Measurements from ENCODE around the gene FBXL7. TPM values are rescaled to one million over a fixed set of nuclear protein-coding genes. Genes with fewer than 3 reads are reported as not detected.

Gene FBXL7
- total and polyA plus RNA-seq, 5 donors: 10.2 to 22.2 (median 17.9) TPM

DNA sequence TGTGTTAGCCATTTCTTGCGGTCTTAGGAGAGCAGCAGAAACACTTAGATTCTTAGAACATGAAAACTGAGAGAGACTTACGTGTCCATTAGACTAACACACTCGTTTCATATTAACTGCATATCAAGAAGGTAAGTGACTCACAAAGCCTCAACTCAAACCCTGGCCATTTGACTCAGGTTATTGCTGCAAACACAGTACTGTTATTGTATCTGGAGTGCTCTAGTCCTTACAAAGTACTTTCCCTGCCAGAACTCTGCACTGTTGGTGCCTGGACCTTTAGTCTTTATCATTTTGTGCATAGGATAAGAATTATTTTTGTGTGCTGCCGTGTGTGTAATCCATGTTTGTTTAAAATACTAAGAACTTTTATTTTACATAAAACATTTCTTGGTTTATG lies 155.7 kb downstream of the FBXL7 start:
- intact Hi-C loops (cut with DNase I): no loop called here
- Histone ChIP-seq H3K27me3 (ENCODE audit: control insufficient read depth, insufficient read depth) (no peaks in the 10 kb centered on the region), H3K4me3 (ENCODE audit: low read length) (no peak overlapping the region), H3K4me1 (ENCODE audit: control insufficient read depth, insufficient read depth, low read length) (no peaks in the 10 kb centered on the region), H3K9me3 (ENCODE audit: control insufficient read depth, low read length) (no peaks in the 10 kb centered on the region), H3K27ac (ENCODE audit: low read length) (no peak overlapping the region)
- ATAC-seq: no peak
- DNase-seq: no peak
- WGBS: 82% methylated on average over 4 of the region's 4 CpGs

DNA sequence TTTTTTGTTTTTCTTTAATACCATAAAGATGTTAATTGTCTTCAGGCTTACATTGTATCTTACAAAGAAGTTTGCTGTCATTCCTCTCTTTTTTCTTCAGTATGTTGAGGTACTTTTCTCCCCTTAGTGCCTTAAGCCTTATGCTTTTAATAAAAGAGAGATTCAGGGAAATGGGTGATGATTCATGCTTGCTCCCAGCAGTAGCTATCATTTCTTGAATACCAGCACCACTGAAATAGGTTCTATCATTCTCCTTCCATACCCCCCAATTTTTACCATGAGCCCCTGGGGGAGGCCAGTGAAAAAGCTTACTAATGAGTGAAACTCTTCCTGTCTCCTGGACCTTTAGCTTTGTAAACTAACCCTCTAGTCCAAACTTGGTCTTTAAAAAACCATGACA lies 165.0 kb downstream of the FBXL7 start:
- H3K4me3 ChIP-seq (ENCODE audit: low read length): no peak overlapping the region
- no peak for ATAC-seq
- intact Hi-C loops (cut with DNase I): no loop called here
- H3K27me3 ChIP-seq (ENCODE audit: control insufficient read depth, insufficient read depth): no peaks in the 10 kb centered on the region
- H3K27ac ChIP-seq (ENCODE audit: low read length): no peak overlapping the region
- no peaks in the 10 kb centered on the region for H3K9me3 ChIP-seq (ENCODE audit: control insufficient read depth, low read length)
- DNase-seq: no peak
- peaks cover 3% of the 10 kb centered on the region for H3K4me1 ChIP-seq (ENCODE audit: control insufficient read depth, insufficient read depth, low read length)

DNA sequence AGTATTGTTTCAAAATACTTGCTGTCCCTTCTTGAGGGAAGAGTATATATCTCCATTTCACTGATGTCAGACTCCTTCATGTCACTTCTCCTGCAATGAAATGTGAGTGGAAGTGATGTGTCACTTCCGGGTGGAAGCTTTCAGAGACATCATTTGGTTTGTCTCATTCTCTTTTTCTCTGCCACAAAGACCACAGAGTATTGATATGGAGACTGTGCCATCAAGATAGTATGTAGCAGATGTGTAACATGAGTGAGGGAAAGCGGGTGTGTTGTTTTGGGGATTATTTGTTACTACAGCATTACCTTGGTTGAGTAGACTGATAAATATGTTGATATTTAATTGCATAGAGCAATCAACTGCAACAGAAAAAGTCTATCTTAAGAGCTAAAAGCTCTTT lies 169.8 kb downstream of the FBXL7 start:
- WGBS: 95% methylated on average over 2 of the region's 2 CpGs
- no peak for DNase-seq
- Histone ChIP-seq H3K9me3 (ENCODE audit: control insufficient read depth, low read length) (no peaks in the 10 kb centered on the region), H3K27ac (ENCODE audit: low read length) (no peak overlapping the region), H3K27me3 (ENCODE audit: control insufficient read depth, insufficient read depth) (no peaks in the 10 kb centered on the region), H3K4me3 (ENCODE audit: low read length) (no peak overlapping the region), H3K4me1 (ENCODE audit: control insufficient read depth, insufficient read depth, low read length) (peaks cover 3% of the 10 kb centered on the region)
- no peak for ATAC-seq
- intact Hi-C loops (cut with DNase I): no loop called here

DNA sequence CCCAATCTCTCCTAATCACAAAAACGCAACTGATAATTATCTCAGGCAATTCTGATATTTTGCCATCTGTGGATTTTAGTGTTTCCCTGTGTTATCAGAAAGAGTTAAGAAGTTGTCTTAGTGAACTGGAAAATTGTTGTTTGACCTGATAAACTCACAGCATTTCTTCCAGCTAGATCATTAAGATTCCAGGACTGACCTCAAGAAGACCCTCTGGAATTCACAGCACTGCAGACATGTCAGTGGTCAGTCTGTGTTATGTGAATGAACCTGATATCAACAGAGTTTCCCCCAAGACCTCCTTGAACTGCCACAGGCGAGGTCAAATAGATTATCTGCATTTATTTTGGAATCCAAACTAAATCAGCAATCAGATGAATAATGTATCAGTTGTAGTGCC lies 174.7 kb downstream of the FBXL7 start:
- DNase-seq (no peak), ATAC-seq (no peak)
- WGBS: 66% methylated on average over 2 of the region's 2 CpGs
- no peaks in the 10 kb centered on the region for H3K27me3 ChIP-seq (ENCODE audit: control insufficient read depth, insufficient read depth)
- peaks cover 5% of the 10 kb centered on the region for H3K4me1 ChIP-seq (ENCODE audit: control insufficient read depth, insufficient read depth, low read length)
- intact Hi-C loops (cut with DNase I): no loop called here
- H3K27ac ChIP-seq (ENCODE audit: low read length): no peak overlapping the region
- H3K4me3 ChIP-seq (ENCODE audit: low read length): no peak overlapping the region
- H3K9me3 ChIP-seq (ENCODE audit: control insufficient read depth, low read length): no peaks in the 10 kb centered on the region

DNA sequence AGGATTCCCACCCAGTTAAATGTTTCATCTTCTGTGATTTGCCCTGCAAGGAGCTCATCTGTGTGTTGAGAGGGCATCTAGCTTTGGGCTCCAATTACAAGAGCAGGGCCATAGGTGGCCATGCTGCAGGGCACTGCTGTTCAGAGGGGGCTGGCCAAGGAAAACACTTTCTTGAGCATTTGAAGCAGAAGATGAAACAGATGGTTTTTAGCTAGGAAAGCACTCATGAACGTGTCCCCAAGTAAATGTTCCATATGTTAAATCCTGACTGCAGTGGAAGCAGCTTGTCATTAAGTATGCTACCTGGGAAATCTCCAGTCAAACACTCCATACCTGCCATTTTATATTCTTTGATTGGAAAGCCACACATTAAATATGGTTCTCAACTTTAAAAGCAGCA lies 176.6 kb downstream of the FBXL7 start:
- WGBS: 65% methylated on average over 1 of the region's 1 CpG
- no peak for ATAC-seq
- no peak overlapping the region for H3K27ac ChIP-seq (ENCODE audit: low read length)
- H3K27me3 ChIP-seq (ENCODE audit: control insufficient read depth, insufficient read depth): no peaks in the 10 kb centered on the region
- no peak overlapping the region for H3K4me3 ChIP-seq (ENCODE audit: low read length)
- no peak for DNase-seq
- intact Hi-C loops (cut with DNase I): no loop called here
- peaks cover 5% of the 10 kb centered on the region for H3K4me1 ChIP-seq (ENCODE audit: control insufficient read depth, insufficient read depth, low read length)
- no peaks in the 10 kb centered on the region for H3K9me3 ChIP-seq (ENCODE audit: control insufficient read depth, low read length)

DNA sequence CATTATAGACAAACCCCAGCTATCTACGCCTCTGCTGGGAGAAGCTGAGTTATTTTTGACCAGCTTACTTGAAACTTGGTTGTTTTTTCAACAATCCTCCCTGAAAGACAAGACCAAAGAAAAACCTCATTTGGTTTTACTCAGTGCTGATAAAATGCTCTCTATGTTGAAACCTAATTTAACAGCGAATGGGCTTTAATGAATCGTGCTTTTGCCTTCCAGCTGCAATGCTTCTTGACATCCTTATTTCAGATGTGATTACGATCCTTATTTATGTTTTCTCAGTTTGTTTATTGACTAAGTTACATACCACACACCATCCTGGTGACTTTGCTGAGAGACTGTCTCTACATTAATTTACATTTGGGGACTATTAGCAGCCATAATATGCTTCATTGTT lies 179.2 kb downstream of the FBXL7 start:
- intact Hi-C loops (cut with DNase I): no loop called here
- H3K27ac ChIP-seq (ENCODE audit: low read length): no peak overlapping the region
- ATAC-seq: no peak
- 62% methylated on average over 4 of the region's 4 CpGs for WGBS
- no peaks in the 10 kb centered on the region for H3K9me3 ChIP-seq (ENCODE audit: control insufficient read depth, low read length)
- no peak for DNase-seq
- peaks cover 5% of the 10 kb centered on the region for H3K4me1 ChIP-seq (ENCODE audit: control insufficient read depth, insufficient read depth, low read length)
- H3K4me3 ChIP-seq (ENCODE audit: low read length): no peak overlapping the region
- H3K27me3 ChIP-seq (ENCODE audit: control insufficient read depth, insufficient read depth): no peaks in the 10 kb centered on the region

DNA sequence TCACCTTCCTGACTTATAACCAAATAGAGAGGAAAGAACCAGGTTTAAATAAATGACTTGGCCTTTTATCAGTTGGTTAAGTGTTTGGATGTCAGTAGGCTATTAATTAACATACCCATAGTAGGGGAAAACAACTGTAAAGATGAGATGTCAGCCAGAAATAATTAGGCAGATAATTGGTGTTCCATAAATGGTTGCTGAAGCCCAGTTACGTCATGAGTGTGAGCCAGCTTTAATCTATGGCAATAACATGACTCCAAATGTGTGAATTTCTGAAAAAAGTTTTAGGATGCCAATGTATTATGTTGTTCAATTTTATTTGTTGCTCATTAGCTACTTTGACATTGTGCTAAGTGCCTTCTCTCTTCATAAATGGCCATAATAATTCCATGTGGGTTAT lies 180.5 kb downstream of the FBXL7 start:
- no peak overlapping the region for H3K4me3 ChIP-seq (ENCODE audit: low read length)
- intact Hi-C loops (cut with DNase I): no loop called here
- H3K9me3 ChIP-seq (ENCODE audit: control insufficient read depth, low read length): no peaks in the 10 kb centered on the region
- no peak overlapping the region for H3K27ac ChIP-seq (ENCODE audit: low read length)
- H3K4me1 ChIP-seq (ENCODE audit: control insufficient read depth, insufficient read depth, low read length): peaks cover 4% of the 10 kb centered on the region
- no peak for DNase-seq
- H3K27me3 ChIP-seq (ENCODE audit: control insufficient read depth, insufficient read depth): no peaks in the 10 kb centered on the region
- ATAC-seq: no peak
- 76% methylated on average over 1 of the region's 1 CpG for WGBS

DNA sequence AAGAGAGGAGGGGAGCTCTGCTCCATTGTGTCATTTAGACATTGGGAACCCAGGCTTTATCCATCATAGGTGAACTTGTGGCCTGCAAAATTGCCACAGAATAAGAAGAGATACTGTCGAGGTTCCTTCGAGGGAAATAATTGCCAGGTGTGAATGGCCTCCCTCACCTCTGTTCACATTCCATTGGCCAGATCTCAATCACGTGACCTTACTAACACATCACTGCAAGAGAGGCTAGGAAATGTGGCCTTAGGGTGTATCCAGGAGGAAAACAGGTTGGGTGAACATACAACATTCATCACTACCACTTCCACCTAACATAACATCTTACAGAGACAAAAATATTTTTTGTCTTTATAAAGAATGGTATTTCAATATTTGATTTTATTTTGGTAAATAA lies 182.1 kb downstream of the FBXL7 start:
- ATAC-seq: no peak
- intact Hi-C loops (cut with DNase I): no loop called here
- H3K27ac ChIP-seq (ENCODE audit: low read length): no peak overlapping the region
- no peaks in the 10 kb centered on the region for H3K27me3 ChIP-seq (ENCODE audit: control insufficient read depth, insufficient read depth)
- peaks cover under 1% of the 10 kb centered on the region for H3K4me1 ChIP-seq (ENCODE audit: control insufficient read depth, insufficient read depth, low read length)
- H3K4me3 ChIP-seq (ENCODE audit: low read length): no peak overlapping the region
- DNase-seq: no peak
- WGBS: 90% methylated on average over 3 of the region's 3 CpGs
- no peaks in the 10 kb centered on the region for H3K9me3 ChIP-seq (ENCODE audit: control insufficient read depth, low read length)

DNA sequence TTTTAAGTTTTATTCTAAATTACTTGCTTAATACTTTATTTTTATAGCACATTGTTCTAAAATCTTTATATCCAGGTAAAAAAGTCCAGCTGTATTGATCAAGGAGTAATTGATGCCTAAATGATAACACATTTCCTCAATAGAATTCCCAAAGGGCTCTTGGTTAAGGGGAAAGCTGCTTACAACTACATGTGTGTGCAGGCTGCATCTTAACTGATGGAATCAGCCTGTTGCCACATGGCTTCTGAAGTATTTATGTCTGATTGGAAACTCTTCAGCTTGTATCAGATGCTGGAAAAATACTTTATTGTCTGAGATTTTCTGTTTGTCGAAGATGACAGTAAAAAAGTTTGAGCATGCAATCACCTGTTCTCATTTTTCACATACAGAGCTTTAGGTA lies 182.6 kb downstream of the FBXL7 start:
- H3K4me3 ChIP-seq (ENCODE audit: low read length): no peak overlapping the region
- peaks cover 3% of the 10 kb centered on the region for H3K4me1 ChIP-seq (ENCODE audit: control insufficient read depth, insufficient read depth, low read length)
- intact Hi-C loops (cut with DNase I): no loop called here
- no peak for ATAC-seq
- no peak overlapping the region for H3K27ac ChIP-seq (ENCODE audit: low read length)
- no peak for DNase-seq
- H3K9me3 ChIP-seq (ENCODE audit: control insufficient read depth, low read length): no peaks in the 10 kb centered on the region
- H3K27me3 ChIP-seq (ENCODE audit: control insufficient read depth, insufficient read depth): no peaks in the 10 kb centered on the region
- WGBS: 89% methylated on average over 1 of the region's 1 CpG

DNA sequence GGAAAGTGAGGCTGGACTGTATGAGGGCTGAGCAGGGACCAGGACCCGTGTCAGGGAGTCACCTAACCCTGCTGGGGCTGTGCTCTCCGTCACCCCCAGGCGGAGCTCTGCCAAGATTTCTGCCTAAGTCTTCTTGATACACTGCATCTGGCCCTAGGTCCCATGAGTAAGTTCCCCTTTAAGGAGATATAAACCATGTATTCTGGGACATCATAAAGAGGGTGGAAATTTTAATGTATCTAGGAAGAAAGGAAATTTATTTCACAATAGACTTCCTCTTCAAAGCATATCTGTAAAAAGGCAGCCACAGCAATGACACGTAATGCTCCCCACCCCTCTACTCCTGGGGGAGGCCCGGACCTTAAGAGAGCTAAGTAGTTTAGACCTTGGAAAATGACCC lies 183.4 kb downstream of the FBXL7 start:
- ATAC-seq (peak in 1 of 2 donors; percentile 58), DNase-seq (peak in 2 of 3 donors; percentile 54 to 66)
- Histone ChIP-seq H3K4me1 (ENCODE audit: control insufficient read depth, insufficient read depth, low read length) (peaks cover 3% of the 10 kb centered on the region), H3K9me3 (ENCODE audit: control insufficient read depth, low read length) (no peaks in the 10 kb centered on the region), H3K4me3 (ENCODE audit: low read length) (no peak overlapping the region), H3K27ac (ENCODE audit: low read length) (no peak overlapping the region), H3K27me3 (ENCODE audit: control insufficient read depth, insufficient read depth) (no peaks in the 10 kb centered on the region)
- intact Hi-C loops (cut with DNase I): no loop called here
- 49% methylated on average over 5 of the region's 5 CpGs for WGBS

DNA sequence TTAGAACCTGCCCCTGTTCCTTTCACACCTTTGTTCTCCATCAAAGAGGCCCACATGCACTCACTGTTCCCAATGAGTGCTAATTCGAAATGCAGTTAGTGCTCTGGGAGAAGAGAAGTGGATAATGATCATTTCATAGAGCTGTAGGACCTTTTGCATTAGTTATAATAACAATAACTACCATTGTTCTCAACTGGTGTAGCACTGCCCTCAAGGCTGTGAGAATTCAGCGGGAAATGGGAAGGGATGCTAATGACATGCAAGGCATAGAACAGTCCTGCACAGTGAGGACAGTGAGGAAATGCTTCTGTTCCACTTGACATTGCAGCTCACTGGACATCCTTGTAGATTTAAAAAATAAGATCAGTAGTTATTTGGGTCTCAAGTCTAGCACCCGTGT lies 187.4 kb downstream of the FBXL7 start:
- Histone ChIP-seq H3K9me3 (ENCODE audit: control insufficient read depth, low read length) (no peaks in the 10 kb centered on the region), H3K4me3 (ENCODE audit: low read length) (no peak overlapping the region), H3K27ac (ENCODE audit: low read length) (no peak overlapping the region), H3K4me1 (ENCODE audit: control insufficient read depth, insufficient read depth, low read length) (peaks cover 11% of the 10 kb centered on the region), H3K27me3 (ENCODE audit: control insufficient read depth, insufficient read depth) (no peaks in the 10 kb centered on the region)
- WGBS: 93% methylated on average over 3 of the region's 3 CpGs
- no peak for ATAC-seq
- DNase-seq: no peak
- intact Hi-C loops (cut with DNase I): no loop called here

DNA sequence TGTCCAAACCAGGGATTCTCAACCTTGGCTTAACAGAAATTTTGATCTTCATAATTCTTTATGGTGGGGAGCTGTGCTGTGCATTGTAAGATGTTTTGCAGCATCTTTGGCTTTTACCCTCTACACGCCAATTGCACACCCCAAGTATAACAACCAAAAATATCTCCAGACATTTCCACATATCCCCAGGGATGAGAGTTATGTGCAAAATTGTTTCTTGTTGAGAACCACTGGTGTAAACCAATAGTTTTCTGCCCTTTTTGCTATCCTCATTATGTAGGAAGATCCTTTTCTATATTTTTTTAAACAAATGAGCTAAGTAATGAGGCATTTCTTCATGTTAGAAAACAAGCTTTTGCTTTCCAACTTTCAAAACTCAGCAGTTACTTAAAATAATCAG lies 189.9 kb downstream of the FBXL7 start:
- ATAC-seq: no peak
- Histone ChIP-seq H3K9me3 (ENCODE audit: control insufficient read depth, low read length) (no peaks in the 10 kb centered on the region), H3K4me3 (ENCODE audit: low read length) (no peak overlapping the region), H3K4me1 (ENCODE audit: control insufficient read depth, insufficient read depth, low read length) (peaks cover 13% of the 10 kb centered on the region), H3K27ac (ENCODE audit: low read length) (no peak overlapping the region), H3K27me3 (ENCODE audit: control insufficient read depth, insufficient read depth) (no peaks in the 10 kb centered on the region)
- 92% methylated on average over 1 of the region's 1 CpG for WGBS
- no peak for DNase-seq
- intact Hi-C loops (cut with DNase I): loop anchor here in 1 of 4 donors (5.0 kb wide), 1 partner anchor 97 kb away; no protein-coding TSS in a partner anchor

Data from right cardiac atrium (tissue), 5 donors.